H1 (cell line): Measurements from ENCODE around the gene P3H2. TPM values are rescaled to one million over a fixed set of nuclear protein-coding genes. Genes with fewer than 3 reads are reported as not detected.
A peak's percentile ranks its signal among the peaks of the same experiment; 100 is the strongest.

Experiments
- ASH2L ChIP-seq: fragments of 200-600, 300-600 bp; sonication (generic); IDR thresholded peaks from one replicate; pipeline ENCODE4 v1.7.1; 2017; ENCODE audit warnings: low read length
- CHD7 ChIP-seq: fragments of 300-600 bp; sonication (generic); IDR thresholded peaks from 2 replicates; pipeline ENCODE4 v1.7.1; 2012; ENCODE audit warnings: low read length, moderate library complexity, mild to moderate bottlenecking, inconsistent platforms; ENCODE audit not compliant: insufficient replicate concordance
- EGR1 ChIP-seq: IDR thresholded peaks from 2 replicates; pipeline ENCODE4 v1.6.1; 2011; ENCODE audit warnings: low read depth, low read length, borderline replicate concordance
- NANOG ChIP-seq: IDR thresholded peaks from 2 replicates; pipeline ENCODE4 v1.6.1; 2011; ENCODE audit warnings: low read length, low read depth, mild to moderate bottlenecking, inconsistent platforms; ENCODE audit not compliant: insufficient read depth, poor library complexity, severe bottlenecking
- NRF1 ChIP-seq: IDR thresholded peaks from 2 replicates; pipeline ENCODE4 v1.6.1; 2011; ENCODE audit warnings: mild to moderate bottlenecking, low read depth, low read length, improper control_type of control experiment
- RBBP5 ChIP-seq: IDR thresholded peaks from 2 replicates; pipeline ENCODE4 v1.7.1; 2012; ENCODE audit warnings: low read depth, mild to moderate bottlenecking, inconsistent platforms, low read length, moderate library complexity, borderline replicate concordance
- SUZ12 ChIP-seq: fragments of 200-600 bp; sonication (generic); IDR thresholded peaks from 2 replicates; pipeline ENCODE4 v1.6.1; 2012; ENCODE audit warnings: mild to moderate bottlenecking, inconsistent platforms, low read length, moderate library complexity, mixed read lengths
- TAF7 ChIP-seq: optimal IDR thresholded peaks from 2 replicates; pipeline ENCODE3; 2011; ENCODE audit warnings: low read depth, mild to moderate bottlenecking, inconsistent platforms, low read length, moderate library complexity, borderline replicate concordance
- USF2 ChIP-seq: IDR thresholded peaks from 2 replicates; pipeline ENCODE4 v1.6.1; 2011; ENCODE audit warnings: low read length, improper control_type of control experiment
- polyA plus RNA-seq, 7 experiments: library from polyadenylated mRNA; depleted of rRNA in 3 of 7; stranded (reverse) in 5 of 7; unstranded in 2 of 7; fragments of >200 nt in 5 of 7; fragments of 200-250 nt in 2 of 7; gene quantifications; 1 replicate in 5 of 7; 2 replicates in 1 of 7; 4 replicates in 1 of 7; pipeline versions ENCODE4 v1.2.1 to v1.2.3, GENCODE V29; 2011 to 2013; ENCODE audit warnings: missing spikeins in 2 of 7, mixed read lengths in 2 of 7
- total RNA-seq: library from RNA; stranded (reverse); fragmentation: NEBNext Ultra II Directional; extraction: Animal tissue kit (Norgen Biotek cat#: 25700); gene quantifications from 2 replicates; pipeline ENCODE4 v1.2.1, GENCODE V29; 2021

The P3H2 gene
- total and polyA plus RNA-seq, 2 of the 8 experiments (the other 6 are each of a cell fraction or from before 2014, with no cell fraction given): 40.5 to 60.4 TPM

GRCh38 chr3:190041333-190042041 lies 79.2 kb downstream of the P3H2 start (continued):
- no peak for TF ChIP-seq USF2
- TF ChIP-seq NRF1: no peak
- TF ChIP-seq CHD7: peak; percentile 98
- no peak for TF ChIP-seq SUZ12
- no peak for TF ChIP-seq EGR1
- no peak for TF ChIP-seq ASH2L
- TF ChIP-seq NANOG: peak; percentile 98
- TF ChIP-seq RBBP5: no peak
- no peak for TF ChIP-seq TAF7
